K562 (cell line): ENCODE measurements around the gene AQP5.

Experiments
- CTCF ChIP-seq, 3 experiments: IDR thresholded peaks in 2 of 3; conservative IDR thresholded peaks in 1 of 3; 2 replicates each; pipeline ENCODE4 v1.5.1; 2011 to 2012; ENCODE audit warnings: low read length in 3 of 3, mild to moderate bottlenecking in 3 of 3, control low read depth in 2 of 3, improper control_type of control experiment in 1 of 3, inconsistent platforms in 1 of 3, low read depth in 1 of 3, mixed read lengths in 1 of 3, moderate library complexity in 1 of 3; ENCODE audit not compliant: insufficient read depth in 2 of 3
- EZH2 ChIP-seq: IDR thresholded peaks from 2 replicates; pipeline ENCODE4 v1.6.1; 2012; ENCODE audit warnings: low read depth, mild to moderate bottlenecking, inconsistent platforms, low read length, borderline replicate concordance
- NFIC ChIP-seq: fragments of 450-650 bp; IDR thresholded peaks from 2 replicates; pipeline ENCODE4 v1.6.1; 2017; ENCODE audit warnings: mild to moderate bottlenecking, inconsistent platforms
- POLR2AphosphoS5 ChIP-seq: IDR thresholded peaks from 2 replicates; pipeline ENCODE4 v1.6.1; 2011; ENCODE audit warnings: mild to moderate bottlenecking, low read depth, low read length, moderate library complexity; ENCODE audit not compliant: control insufficient read depth, insufficient read depth
- PRMT5 ChIP-seq: sonication (generic); formaldehyde crosslinking; IDR thresholded peaks from 2 replicates; pipeline ENCODE4 v1.5.0; 2020; ENCODE audit warnings: missing genetic modification reagents
- TEAD4 ChIP-seq, 2 experiments: sonication (generic) in 1 of 2; formaldehyde crosslinking in 1 of 2; IDR thresholded peaks; 2 replicates each; pipeline versions ENCODE4 v1.6.1 to v1.8.0; 2012 to 2022; ENCODE audit warnings: borderline replicate concordance in 1 of 2, inconsistent platforms in 1 of 2, low read length in 1 of 2, mild to moderate bottlenecking in 1 of 2, missing genetic modification reagents in 1 of 2
- ZFP30 ChIP-seq: fragments of 250-450 bp; sonication (Bioruptor Pico); IDR thresholded peaks from 2 replicates; pipeline ENCODE4 v1.8.0; 2022; ENCODE audit warnings: moderate library complexity, mild to moderate bottlenecking, inconsistent platforms, borderline replicate concordance

GRCh38 chr12:49932023-49932422, 29.6 kb upstream of the AQP5 start:
- TF ChIP-seq TEAD4 (IDR thresholded peaks at IDR 0.05; ENCODE audit: low read length) (no peak), TEAD4 (CRISPR knock-in tag; IDR thresholded peaks at IDR 0.05; ENCODE audit: borderline replicate concordance) (no peak), POLR2AphosphoS5 (no peak), PRMT5 (CRISPR knock-in tag) (no peak), ZFP30 (CRISPR knock-in tag) (no peak), CTCF (IDR thresholded peaks at IDR 0.05 in 2 of 3, conservative IDR thresholded peaks at IDR 0.05 in 1 of 3; ENCODE audit: insufficient read depth in 2 of 3, low read depth in 1 of 3, low read length in 3 of 3) (no peak), NFIC (no peak), EZH2 (no peak)
